Smooth muscle cell of the brain vasculature (primary cell): Measurements from ENCODE around the gene LMTK3.

Source experiments
- DNase-seq: peaks from one replicate; pipeline ENCODE4 v3.0.0-alpha.2; 2012; ENCODE audit warnings: low read depth, low spot score

The LMTK3 gene

GRCh38 chr19:48474084-48474592 lies 37.5 kb downstream of the LMTK3 start:
- DNase-seq = no peak

- DNase-seq = no peak
Measured at GRCh38 chr19:48473161-48473966, 38.3 kb downstream of the LMTK3 start.

- no peak for DNase-seq
Measured at GRCh38 chr19:48471836-48472235, 39.8 kb downstream of the LMTK3 start.

GRCh38 chr19:48470856-48471255 lies 40.8 kb downstream of the LMTK3 start:
- DNase-seq = no peak

GRCh38 chr19:48469934-48470680 lies 41.5 kb downstream of the LMTK3 start:
- DNase-seq = no peak

GRCh38 chr19:48469289-48469881 lies 42.2 kb downstream of the LMTK3 start, which contains the start of gene CYTH2:
Gene CYTH2 (plus strand): TSS chr19:48469369. CDS start chr19:48469508, 139 bp downstream.
- no peak for DNase-seq

GRCh38 chr19:48468772-48469288 lies 42.8 kb downstream of the LMTK3 start:
- peak; percentile 100 for DNase-seq

GRCh38 chr19:48466561-48467325 lies 44.9 kb downstream of the LMTK3 start:
- no peak for DNase-seq

- DNase-seq = no peak
Measured at GRCh38 chr19:48465215-48465614, 46.4 kb downstream of the LMTK3 start.

- no peak for DNase-seq
Measured at GRCh38 chr19:48461982-48462655, 49.5 kb downstream of the LMTK3 start.

- no peak for DNase-seq
Measured at GRCh38 chr19:48461651-48461981, 50.0 kb downstream of the LMTK3 start.

- no peak for DNase-seq
Measured at GRCh38 chr19:48458016-48458415, 53.6 kb downstream of the LMTK3 start.

- DNase-seq = no peak
Measured at GRCh38 chr19:48456864-48457263, 54.8 kb downstream of the LMTK3 start.

- DNase-seq = no peak
Measured at GRCh38 chr19:48455908-48456562, 55.6 kb downstream of the LMTK3 start.

- DNase-seq = no peak
Measured at GRCh38 chr19:48455171-48455907, 56.3 kb downstream of the LMTK3 start, which contains the start of gene KCNJ14. Gene KCNJ14 (plus strand): TSS chr19:48455574. CDS start chr19:48461725, 6,151 bp downstream.

GRCh38 chr19:48454150-48454730 lies 57.4 kb downstream of the LMTK3 start:
- no peak for DNase-seq

- no peak for DNase-seq
Measured at GRCh38 chr19:48452289-48453190, 59.1 kb downstream of the LMTK3 start.

GRCh38 chr19:48451624-48452023 lies 60.0 kb downstream of the LMTK3 start:
- no peak for DNase-seq
